Osteoblast (primary cell): ENCODE measurements around the gene XXYLT1. TPM values are rescaled to one million over a fixed set of nuclear protein-coding genes. Genes with fewer than 3 reads are reported as not detected.

Experiments
- DNase-seq: peaks from one replicate; pipeline ENCODE4 v3.0.0; 2011; ENCODE audit warnings: low spot score, mixed read lengths; ENCODE audit not compliant: insufficient read length; ENCODE audit errors: missing footprints
- H2AFZ ChIP-seq: 2 replicates; pipeline ENCODE4 v1.6.0; 2011; ENCODE audit warnings: mild to moderate bottlenecking, low read length
- H3K27ac ChIP-seq: 2 replicates; pipeline ENCODE4 v1.5.1; 2011; ENCODE audit warnings: mild to moderate bottlenecking, low read depth, low read length, moderate library complexity
- H3K27me3 ChIP-seq: 2 replicates; pipeline ENCODE4 v1.6.0; 2012; ENCODE audit warnings: mild to moderate bottlenecking, control low read depth, inconsistent platforms, low read length, moderate library complexity; ENCODE audit not compliant: insufficient read depth
- H3K36me3 ChIP-seq: 2 replicates; pipeline ENCODE4 v1.5.1; 2011; ENCODE audit warnings: mild to moderate bottlenecking, low read length, control low read depth, moderate library complexity; ENCODE audit not compliant: insufficient read depth
- H3K4me1 ChIP-seq: 2 replicates; pipeline ENCODE4 v1.5.1; 2011; ENCODE audit warnings: mild to moderate bottlenecking, low read length, control low read depth, moderate library complexity; ENCODE audit not compliant: insufficient read depth
- H3K4me2 ChIP-seq: 2 replicates; pipeline ENCODE4 v1.6.0; 2011; ENCODE audit warnings: mild to moderate bottlenecking, low read length; ENCODE audit not compliant: insufficient read depth
- H3K4me3 ChIP-seq: fragments of 200-600 bp; sonication (generic); 3 replicates; pipeline ENCODE4 v1.5.1; 2012; ENCODE audit warnings: mild to moderate bottlenecking, low read length, inconsistent platforms; ENCODE audit not compliant: insufficient read depth
- H3K79me2 ChIP-seq: 2 replicates; pipeline ENCODE4 v1.6.0; 2012; ENCODE audit warnings: mild to moderate bottlenecking, low read length, control low read depth, inconsistent platforms; ENCODE audit not compliant: insufficient read depth
- H3K9me3 ChIP-seq: 2 replicates; pipeline ENCODE4 v1.5.1; 2011; ENCODE audit warnings: low read depth, low read length, control low read depth
- H4K20me1 ChIP-seq: 2 replicates; pipeline ENCODE4 v1.6.0; 2012; ENCODE audit warnings: mild to moderate bottlenecking, low read length, control low read depth; ENCODE audit not compliant: insufficient read depth
- CTCF ChIP-seq: IDR thresholded peaks from 2 replicates; pipeline ENCODE4 v1.5.1; 2011; ENCODE audit warnings: mild to moderate bottlenecking, low read depth, low read length, moderate library complexity; ENCODE audit errors: extremely low read depth
- total RNA-seq: library from RNA; depleted of rRNA; stranded (reverse); fragments of >200 nt; gene quantifications from 2 replicates; pipeline ENCODE4 v1.2.3, GENCODE V29; 2012

Gene XXYLT1
- total RNA-seq, 1 donor: 28.2 TPM

DNA sequence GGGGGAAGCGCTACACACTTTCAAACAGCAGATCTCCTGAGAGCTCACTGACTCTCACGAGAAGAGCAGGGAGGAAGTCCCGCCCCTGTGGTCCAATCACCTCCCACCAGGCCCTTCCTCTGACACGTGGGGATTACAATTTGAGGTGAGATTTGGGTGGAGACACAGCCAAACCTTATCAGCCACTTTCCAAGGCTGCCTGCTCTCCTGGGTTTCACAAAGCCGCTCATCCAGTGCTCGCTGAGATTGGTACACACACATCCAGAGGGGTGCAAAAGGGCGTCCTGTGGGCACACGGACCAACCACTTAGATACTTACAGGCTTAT is 23.1 kb downstream of the XXYLT1 start:
- Histone ChIP-seq H3K36me3 (no peaks in the 10 kb centered on the region), H4K20me1 (no peaks in the 10 kb centered on the region), H3K4me3 (no peak overlapping the region), H3K4me2 (no peak overlapping the region), H3K79me2 (peaks cover 28% of the 10 kb centered on the region), H3K27me3 (no peaks in the 10 kb centered on the region), H3K4me1 (peaks cover 9% of the 10 kb centered on the region), H2AFZ (no peak overlapping the region), H3K27ac (no peak overlapping the region), H3K9me3 (no peaks in the 10 kb centered on the region)
- no peak for TF ChIP-seq CTCF
- no peak for DNase-seq

GRCh38 chr3:195247086-195247862 is 23.7 kb downstream of the XXYLT1 start:
- H2AFZ ChIP-seq: no peak overlapping the region
- H3K27ac ChIP-seq: no peak overlapping the region
- no peak for DNase-seq
- H3K27me3 ChIP-seq: no peaks in the 10 kb centered on the region
- no peak overlapping the region for H3K4me2 ChIP-seq
- H3K9me3 ChIP-seq: no peaks in the 10 kb centered on the region
- H3K4me1 ChIP-seq: peaks cover 3% of the 10 kb centered on the region
- TF ChIP-seq CTCF: no peak
- H3K79me2 ChIP-seq: peaks cover 28% of the 10 kb centered on the region
- no peaks in the 10 kb centered on the region for H4K20me1 ChIP-seq
- H3K36me3 ChIP-seq: no peaks in the 10 kb centered on the region
- no peak overlapping the region for H3K4me3 ChIP-seq

DNA sequence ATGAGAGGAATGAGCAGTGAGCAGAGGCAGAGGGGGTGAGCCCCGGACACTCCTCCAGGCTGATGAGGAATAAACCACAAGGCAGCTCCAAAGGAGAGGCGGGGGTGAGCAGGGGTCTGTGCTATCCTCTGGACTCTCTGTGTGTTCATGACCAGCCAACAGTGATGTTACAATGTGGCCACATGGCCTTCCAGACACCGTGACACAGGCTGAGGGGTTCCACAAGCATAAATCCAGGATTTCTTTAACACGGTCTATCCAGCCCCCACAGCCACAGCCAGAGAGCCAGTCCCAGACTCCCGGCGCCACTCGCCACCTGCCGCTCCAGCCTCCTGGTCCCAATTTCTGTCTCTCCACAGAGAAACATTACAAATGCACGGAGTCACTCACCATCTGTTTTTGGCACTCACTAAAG is 24.4 kb downstream of the XXYLT1 start:
- no peaks in the 10 kb centered on the region for H3K36me3 ChIP-seq
- no peaks in the 10 kb centered on the region for H3K9me3 ChIP-seq
- no peak overlapping the region for H3K4me3 ChIP-seq
- peaks cover 2% of the 10 kb centered on the region for H3K4me1 ChIP-seq
- H3K79me2 ChIP-seq: peaks cover 28% of the 10 kb centered on the region
- no peak overlapping the region for H3K27ac ChIP-seq
- DNase-seq: peak; percentile 71
- no peak for TF ChIP-seq CTCF
- H2AFZ ChIP-seq: no peak overlapping the region
- no peaks in the 10 kb centered on the region for H4K20me1 ChIP-seq
- no peak overlapping the region for H3K4me2 ChIP-seq
- no peaks in the 10 kb centered on the region for H3K27me3 ChIP-seq

DNA sequence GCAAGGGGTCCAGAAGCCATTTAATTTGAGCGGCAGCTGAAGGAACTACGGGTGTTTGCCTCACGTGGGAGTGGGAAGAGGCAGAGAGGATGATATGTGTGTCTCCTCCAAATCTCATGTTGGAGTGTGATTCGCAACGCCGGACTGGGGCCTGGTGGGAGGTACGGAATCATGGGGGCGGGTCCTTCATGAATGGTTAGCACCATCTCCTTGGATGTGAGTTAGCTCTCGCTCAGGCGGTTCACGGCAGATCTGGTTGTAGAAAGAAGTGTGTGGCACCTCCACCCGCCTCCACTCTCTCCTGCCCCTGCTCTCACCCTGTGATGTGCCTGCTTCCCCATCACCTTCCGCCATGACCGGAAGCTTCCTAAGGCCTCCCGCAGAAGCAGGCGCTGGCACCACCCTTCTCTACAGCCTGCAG is 25.4 kb downstream of the XXYLT1 start:
- Histone ChIP-seq H3K4me3 (no peak overlapping the region), H3K27me3 (no peaks in the 10 kb centered on the region), H3K4me1 (peaks cover 2% of the 10 kb centered on the region), H3K36me3 (no peaks in the 10 kb centered on the region), H3K4me2 (no peak overlapping the region), H2AFZ (no peak overlapping the region), H3K9me3 (no peaks in the 10 kb centered on the region), H3K79me2 (peaks cover 17% of the 10 kb centered on the region), H3K27ac (no peak overlapping the region), H4K20me1 (no peaks in the 10 kb centered on the region)
- no peak for DNase-seq
- TF ChIP-seq CTCF: no peak
